ENCODE results near the gene RIMBP2.

Gene RIMBP2

DNA sequence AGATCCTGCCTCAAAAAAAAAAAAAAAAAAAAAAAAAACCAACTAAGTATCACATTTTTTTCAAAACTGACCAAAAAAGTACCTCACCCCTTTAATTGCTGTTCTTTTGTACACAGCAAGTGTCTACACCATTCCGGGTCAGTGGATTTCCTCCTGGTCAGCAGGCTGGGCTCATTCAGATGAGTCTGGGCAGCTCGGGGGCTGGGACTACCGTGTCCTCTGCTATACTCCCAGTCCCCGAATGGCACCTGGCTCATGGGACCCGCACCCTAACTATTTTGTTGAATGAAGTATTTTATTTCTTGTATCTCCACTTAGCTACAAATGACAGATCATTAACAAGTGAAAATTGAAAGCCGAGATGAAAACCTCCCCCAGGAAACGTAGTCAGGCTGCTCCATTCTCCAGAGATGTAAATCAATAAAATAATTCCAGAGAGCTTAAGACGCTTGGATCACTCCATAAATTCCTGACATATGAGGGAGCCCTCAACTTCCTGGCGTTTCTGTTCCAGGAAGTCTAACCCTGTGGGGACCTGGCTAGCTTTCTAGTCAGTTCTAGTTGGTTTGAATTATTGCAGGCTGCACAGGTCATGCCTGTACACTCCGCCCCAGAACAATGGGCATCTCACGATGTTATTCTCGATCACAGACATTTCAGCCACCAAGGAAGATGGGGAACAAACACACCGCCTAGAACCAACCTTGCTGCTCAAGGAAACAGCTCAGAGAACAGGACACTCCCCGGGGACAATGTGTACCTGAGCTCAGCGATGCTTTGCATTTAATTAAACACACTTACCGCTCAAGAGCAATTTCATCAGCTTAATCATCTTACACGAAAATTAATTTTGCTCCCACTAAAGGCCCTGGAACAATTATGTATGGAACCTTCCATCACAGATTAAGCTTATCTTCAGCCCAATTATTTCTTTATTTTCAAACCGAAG lies 76.3 kb downstream of the RIMBP2 start:
- in situ Hi-C loops (cut with MboI; ENCODE audit: low sequenced_read_pairs), result no loop called here

DNA sequence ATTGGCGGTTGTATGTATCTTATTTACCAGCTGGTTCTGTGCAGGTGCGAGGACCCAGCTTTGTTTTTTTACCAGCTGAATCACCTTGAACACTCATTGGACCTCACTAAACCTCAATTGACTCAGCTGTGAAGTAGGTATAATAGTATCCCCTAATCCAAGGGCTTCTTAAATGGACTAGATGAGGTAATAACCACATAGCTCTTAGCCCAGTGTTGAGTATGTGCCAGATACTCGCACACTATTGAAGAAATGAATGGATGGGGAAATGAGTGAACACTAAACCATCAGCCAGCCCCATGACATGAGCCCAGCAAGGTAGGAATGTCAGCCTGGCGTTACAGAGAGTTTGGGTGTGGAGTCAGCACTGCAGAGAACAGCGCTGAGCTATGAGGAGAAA lies 79.7 kb downstream of the RIMBP2 start:
- in situ Hi-C loops (cut with MboI; ENCODE audit: low sequenced_read_pairs), result no loop called here

DNA sequence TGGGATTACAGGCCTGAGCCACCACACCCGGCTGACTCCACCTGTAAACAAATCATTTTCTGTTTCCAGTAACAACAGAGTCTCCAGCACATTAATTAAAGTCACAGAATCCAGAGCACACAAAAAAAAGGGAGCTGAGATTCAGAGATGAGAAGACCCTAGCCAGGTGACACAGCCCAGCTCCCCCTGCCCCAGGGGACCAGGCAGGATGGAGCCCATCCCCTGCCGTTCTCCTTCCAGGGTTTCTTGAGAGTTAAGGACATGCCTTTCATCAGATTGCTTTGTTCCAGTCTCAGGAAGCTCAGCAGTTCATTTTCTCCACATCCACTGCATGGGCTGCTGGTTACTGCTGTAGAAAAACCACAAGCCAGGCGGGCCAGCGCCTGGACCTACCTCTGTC lies 81.2 kb downstream of the RIMBP2 start:
- in situ Hi-C loops (cut with MboI; ENCODE audit: low sequenced_read_pairs), result no loop called here

DNA sequence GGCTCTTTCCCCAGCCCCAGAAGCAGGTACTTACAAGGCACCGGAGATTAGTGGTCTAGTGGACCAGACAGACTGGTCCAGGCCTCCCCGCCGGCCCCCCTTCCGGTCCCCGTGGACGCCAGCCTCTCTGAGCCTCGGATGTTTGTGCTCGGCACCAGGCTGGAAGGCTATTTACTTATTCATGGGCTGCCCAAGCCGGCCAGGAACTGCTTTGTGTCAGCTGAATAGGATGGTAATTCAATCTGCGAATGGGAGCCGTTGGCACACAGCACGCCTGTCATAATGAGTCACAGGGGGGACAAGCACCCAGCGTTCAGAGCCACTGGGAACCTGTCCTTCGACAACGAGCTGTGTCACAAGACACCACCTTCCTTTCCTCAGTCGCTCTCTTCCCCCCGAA lies 82.3 kb downstream of the RIMBP2 start:
- in situ Hi-C loops (cut with MboI; ENCODE audit: low sequenced_read_pairs), result no loop called here

DNA sequence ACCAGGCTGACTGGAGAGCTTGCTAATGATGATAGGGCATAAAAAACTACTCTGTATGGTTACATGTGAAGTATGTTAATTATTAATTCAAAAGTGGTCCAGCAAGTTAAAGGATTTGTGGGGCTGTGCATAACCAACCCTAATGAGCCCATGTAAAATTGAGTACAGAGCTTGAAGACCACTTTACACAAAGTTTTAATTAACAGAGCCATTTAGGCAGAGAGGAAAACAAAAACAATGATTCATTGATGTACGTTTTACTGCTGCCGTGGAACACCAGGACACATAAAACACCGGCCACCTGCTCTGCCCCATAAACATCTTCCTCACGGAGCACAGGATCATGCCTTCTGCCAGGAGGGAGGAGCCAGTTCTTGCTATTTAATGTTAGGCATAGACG lies 83.5 kb downstream of the RIMBP2 start:
- in situ Hi-C loops (cut with MboI; ENCODE audit: low sequenced_read_pairs), result no loop called here

DNA sequence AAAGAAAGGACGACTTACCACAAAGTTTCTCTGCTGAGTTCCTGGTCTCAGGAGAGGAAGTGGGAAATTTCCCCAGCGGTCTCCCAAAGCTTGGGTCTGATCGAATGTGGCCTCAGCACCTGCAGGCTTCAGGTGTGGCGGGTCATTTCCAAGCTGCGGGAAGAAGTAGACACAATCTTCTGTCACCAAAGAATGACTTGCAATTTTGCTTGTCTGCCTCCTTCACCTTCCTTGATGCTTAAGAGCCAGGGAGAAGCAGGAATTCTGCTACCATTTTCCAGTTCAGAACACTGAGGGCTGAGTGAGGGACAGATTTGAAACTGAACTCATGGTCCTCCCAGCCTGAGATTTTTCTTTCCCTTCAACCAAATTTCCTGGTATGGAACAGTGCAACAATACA lies 87.8 kb downstream of the RIMBP2 start:
- in situ Hi-C loops (cut with MboI; ENCODE audit: low sequenced_read_pairs), result no loop called here

DNA sequence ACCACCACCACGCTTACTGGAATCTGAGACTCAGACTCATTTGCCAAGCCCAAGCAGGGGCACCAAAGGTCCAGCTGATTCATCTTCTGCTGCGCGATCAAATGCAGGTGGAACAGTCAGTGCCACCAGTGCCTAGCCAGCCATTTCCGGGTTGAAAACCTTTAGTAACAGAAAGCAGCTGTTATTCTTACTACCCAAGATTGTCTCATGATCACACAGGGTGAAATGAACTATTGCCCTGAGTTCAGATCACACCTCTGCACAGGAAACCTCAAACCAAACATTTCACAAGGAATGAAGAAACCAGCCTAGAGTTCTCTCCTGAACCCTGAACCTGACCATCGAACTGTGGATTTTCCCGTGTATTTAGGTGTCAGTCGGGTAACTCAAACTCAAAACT lies 88.9 kb downstream of the RIMBP2 start:
- in situ Hi-C loops (cut with MboI; ENCODE audit: low sequenced_read_pairs), result no loop called here

DNA sequence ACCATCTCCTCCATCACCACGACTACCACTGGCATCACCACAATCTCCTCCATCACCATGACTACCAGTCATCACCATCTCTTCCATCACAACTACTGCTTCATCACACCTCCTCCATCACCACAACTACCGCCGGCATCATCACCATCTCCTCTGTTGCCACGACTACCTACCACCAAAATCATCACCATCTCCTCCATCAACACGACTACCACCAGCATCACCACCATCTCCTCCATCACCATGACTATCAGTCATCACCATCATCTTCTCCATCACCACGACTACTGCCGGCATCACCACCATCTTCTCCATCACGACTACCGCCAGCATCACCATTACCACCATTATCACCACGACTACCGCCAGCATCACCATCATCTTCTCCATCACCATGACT lies 89.5 kb downstream of the RIMBP2 start:
- in situ Hi-C loops (cut with MboI; ENCODE audit: low sequenced_read_pairs), result no loop called here

DNA sequence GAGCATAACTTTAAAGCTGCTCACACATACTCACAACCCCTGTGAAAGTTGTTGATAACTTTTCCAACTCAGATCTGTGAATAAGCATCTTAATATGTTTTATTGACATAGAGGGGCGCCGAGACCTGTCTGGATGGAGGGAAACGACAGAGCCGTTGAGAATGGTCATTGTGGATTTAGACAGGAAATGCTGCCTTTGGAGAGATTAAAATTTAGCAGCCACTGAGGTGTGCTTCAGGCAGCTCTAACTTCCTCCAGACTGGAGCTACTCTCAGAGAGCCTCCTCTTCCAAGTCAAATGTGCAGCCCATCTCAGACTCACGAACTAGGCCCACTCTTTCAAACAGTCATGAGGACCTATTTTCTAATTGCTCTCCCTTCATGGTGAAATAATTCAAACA lies 90.9 kb downstream of the RIMBP2 start:
- in situ Hi-C loops (cut with MboI; ENCODE audit: low sequenced_read_pairs), result no loop called here

DNA sequence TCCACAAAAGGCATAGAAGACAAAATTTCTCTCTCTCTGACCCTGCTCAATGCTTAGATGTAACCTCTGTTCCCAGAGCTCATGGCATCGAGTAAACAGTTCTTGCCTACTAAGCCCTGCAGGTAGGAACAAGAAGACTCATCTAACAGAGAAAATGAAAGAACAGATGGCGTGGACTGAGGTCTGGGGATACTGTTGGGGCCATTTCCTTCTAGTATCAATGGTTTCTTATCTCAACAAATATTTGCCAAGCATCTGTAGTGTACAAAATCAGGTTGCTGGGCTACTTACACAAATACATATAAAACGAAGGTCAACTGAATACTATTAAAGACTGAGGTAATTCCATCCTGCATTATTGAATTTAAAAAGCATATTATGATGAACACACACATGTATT lies 93.3 kb downstream of the RIMBP2 start:
- in situ Hi-C loops (cut with MboI; ENCODE audit: low sequenced_read_pairs), result no loop called here

DNA sequence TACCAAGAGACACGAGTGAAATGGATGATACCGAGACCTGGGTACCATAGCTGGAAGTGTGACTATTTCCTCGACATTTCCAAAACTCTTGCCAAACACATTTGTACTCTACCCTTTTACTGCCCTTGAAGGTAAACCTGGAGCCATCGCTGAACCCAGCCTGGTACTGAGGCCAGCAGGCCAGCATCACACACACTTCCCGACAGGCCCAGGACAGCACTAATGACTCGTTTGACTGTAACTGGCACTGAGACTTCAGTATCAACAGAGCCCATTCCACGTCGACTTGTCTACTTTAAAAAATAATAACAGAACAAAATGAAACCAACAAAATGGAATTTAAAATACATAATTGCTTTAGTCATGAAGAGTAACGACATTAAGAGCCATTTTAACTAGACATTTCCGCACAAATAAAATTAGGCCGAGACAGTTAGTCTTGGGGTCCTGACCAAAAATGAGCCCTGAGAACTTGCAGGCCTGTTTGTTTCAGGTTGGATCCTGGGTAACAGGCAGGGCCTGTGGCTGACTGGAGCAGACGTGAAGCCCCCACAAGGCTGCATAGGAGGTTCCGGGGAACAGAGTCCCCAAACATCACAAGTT lies 94.3 kb downstream of the RIMBP2 start:
- in situ Hi-C loops (cut with MboI; ENCODE audit: low sequenced_read_pairs), result no loop called here

DNA sequence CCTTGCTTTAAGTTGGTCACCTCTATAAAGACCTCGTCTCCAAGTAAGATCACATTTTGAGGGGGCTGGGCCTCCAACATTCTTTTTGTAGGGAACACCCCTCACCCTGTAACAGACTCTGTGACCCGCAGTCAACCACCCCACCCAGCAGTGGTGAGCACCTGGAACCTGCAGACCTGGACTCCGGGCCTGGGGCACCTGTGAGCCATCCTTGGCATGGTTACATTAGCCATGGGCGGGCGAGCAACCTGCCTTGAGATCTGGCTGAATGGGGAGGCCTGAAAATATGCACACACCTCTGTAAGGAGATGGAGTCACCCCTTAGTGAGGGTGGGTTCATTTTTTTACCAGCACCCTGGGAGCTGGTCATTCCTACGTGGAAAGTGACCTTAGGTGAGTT lies 95.3 kb downstream of the RIMBP2 start:
- in situ Hi-C loops (cut with MboI; ENCODE audit: low sequenced_read_pairs), result no loop called here

DNA sequence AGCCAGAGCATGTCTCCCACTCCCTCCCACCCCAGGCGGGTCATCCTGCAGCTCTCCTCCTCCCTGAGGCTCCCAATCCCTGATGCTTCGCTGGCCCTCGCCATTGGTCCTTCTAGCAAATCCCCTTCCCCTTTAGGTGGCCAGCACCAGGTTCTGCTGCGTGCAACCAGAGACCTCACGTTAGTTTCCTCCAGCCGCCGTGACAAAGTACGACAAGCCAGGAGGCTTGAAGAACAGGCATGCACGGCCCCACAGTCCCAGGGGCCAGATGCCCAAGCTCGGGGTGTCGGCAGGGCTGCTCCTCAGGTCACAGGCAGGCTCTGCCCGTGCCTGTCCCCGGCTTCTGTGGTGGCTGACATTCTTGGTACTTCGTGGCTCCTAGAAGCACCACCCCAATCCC lies 95.8 kb downstream of the RIMBP2 start:
- in situ Hi-C loops (cut with MboI; ENCODE audit: low sequenced_read_pairs), result no loop called here

DNA sequence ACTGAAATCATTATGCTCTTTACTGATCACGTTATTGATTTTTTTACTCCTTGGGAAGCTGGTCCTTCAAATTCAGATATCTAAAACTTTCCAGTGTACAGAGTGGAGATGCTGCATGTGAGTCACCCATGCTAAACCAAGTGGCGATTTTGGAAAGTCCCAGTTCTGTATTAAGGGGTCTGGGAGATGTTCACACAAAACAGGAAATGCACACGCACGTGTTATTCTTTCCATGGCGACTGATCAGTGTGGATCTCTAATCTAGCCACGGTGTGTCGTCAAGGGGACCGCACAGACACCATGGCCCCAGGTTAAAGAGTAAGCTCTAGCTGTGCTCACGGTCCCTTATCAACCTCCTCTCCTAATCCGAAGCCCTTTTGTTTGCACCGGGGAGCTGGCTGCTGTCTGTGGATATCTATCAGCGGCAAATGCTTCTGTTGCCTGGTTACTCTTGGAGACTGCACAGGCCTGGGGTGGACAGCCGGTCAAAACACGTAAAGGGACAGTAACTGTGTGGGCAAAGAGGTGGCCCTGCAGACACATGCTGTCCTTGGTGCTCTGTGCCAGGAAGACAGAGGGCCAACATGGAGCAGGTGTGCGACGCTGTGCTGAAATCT lies 96.6 kb downstream of the RIMBP2 start:
- in situ Hi-C loops (cut with MboI; ENCODE audit: low sequenced_read_pairs), result no loop called here

DNA sequence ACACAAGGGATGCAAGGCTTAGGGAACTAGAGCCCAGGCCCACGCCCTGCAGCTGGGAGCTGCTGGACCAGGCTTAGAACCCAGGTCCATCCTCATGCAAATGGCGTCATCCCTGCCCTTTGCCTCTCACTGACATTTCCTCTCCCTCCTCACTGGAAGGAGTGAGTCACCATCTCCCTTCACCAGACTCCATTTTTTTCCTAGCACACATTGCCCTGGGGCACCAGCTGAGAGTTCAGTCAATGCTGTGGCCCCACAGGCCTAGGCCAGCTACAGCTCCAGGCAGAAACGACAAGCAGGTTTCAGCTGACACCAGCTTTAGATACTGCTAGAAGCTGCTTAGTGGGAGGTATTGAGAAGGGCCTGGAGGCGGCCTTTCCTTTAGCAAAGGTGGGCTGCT lies 98.9 kb downstream of the RIMBP2 start:
- in situ Hi-C loops (cut with MboI; ENCODE audit: low sequenced_read_pairs), result no loop called here

DNA sequence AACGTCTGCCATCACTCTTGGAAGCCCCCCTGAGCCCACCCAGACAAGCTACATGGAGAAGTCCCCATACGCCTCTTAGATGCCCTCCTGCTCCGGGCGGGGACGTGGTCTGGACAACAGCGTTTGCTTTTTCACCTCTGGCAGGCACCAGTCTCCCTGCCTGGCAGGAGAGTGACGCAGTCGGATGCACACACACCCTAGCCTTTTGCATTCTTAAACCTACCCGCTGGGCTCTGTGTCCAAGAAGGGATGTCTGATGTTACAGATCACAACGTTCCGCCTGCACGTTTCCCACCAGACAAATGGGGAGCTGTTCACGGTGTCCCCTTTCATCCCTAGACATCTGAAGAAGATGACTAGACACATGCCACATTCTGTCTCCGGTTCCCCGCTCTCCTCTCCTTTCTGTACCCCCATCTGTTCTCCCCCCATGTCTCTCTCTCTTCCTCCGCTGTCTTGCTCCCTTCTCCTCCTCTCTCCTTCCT lies 100.2 kb downstream of the RIMBP2 start:
- in situ Hi-C loops (cut with MboI; ENCODE audit: low sequenced_read_pairs), result no loop called here

DNA sequence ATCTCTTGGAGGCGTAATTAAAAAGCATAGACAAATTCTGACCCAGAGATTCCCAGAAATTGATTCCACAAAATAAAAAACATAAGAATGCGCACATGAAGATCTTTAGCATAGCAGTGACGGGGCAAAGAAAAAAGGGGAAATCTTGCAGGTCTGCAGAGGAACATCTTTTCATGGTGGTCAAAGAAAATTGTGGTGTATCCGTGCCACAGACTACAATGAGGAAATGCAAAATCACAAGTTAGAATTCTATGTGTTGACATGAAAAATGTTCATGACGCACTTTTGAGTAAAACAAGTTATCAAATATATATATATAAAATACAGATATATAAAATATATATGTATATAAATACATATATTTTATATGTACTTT lies 101.6 kb downstream of the RIMBP2 start:
- in situ Hi-C loops (cut with MboI; ENCODE audit: low sequenced_read_pairs), result no loop called here

DNA sequence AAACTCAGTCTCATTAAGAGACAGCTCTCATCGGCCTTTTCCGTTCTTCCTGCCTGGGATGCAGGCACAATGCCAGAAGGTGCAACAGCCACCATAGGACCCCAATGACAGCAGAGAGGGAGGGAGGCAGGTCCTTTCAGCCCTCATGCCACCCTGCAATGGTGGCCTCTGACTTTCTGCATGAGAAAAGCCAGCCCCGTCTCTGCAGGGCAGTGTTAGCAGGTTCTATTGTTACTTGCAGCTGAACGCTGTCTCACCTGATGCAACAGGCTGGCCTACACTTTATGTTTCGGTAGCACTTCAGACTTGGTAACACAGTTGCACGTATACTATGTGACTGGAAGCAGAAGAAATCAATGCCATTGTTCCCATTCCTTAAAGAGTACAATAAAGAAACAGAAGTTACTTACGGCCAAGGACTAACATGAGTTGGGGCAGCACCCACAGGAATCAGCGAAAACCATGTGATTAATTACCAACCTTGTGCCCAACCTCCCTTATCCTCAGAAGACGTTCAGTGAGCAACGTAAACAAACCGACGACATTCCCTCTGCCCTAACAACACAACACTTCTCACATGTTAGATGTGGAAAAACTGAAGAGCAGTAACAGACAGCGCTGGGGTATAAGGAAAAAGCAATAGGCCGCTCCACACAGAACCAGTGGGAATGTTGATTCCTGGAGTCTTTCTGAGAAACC lies 102.1 kb downstream of the RIMBP2 start:
- in situ Hi-C loops (cut with MboI; ENCODE audit: low sequenced_read_pairs), result no loop called here

DNA sequence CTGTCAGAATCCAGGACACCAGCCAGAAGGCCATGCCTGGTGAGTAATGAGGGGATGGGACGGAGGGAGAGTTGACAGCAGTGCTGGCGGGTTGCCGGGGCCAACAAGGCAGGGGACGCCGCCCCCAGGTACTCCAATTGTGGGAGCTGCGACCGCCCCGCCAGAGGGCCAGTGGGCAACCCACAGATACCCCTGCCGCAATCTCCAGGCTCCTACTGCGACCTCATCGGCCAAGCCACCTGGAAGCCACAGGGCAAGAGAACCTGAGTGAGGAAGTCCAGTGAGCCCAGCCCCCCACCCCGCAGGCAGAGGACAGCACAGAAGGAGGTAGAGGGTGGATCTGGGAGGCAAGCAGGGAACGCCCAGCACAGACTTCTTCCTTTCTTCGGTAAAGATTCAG lies 103.0 kb downstream of the RIMBP2 start:
- in situ Hi-C loops (cut with MboI; ENCODE audit: low sequenced_read_pairs), result no loop called here

DNA sequence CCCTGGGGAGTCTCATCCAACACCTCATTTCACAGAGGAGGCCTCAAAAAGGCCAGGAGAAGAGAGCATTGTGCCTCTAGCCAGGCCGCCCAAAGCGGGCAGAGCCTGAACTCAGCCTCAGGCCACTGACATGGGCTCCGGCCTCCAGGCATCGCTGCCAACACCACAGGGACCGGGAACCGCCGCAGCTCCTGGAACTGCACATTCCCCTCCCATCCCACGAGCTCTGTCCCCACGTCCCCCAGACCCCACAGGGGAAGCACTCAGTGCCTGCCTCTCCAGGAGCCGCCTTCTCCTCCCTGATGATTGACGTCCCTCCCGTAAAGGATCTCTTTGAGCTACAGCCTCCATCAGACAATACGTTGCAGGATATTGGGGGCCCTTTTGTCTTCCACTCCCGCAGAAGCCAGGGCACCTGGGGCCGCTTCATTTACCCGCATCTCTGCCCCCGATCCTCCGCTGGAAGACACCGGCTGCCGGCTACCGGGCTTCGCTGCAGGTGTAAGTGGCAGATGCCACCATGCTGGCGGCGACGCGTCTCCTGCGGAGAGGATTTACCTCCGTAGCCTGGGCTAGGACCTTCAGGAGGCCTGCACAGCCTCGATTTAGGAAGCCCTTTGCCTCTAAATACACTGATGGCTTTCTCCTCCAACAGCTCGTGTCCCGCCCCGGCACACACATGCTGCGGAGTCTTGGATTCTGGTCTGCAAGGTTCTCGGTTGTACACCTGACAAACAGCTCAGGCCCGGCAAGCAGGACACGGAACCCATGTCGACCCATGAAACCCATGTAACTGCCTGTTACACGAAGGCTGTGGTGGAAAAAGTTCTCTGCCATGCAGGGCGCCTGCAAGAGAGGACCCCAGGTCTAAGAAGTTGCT lies 104.8 kb downstream of the RIMBP2 start:
- in situ Hi-C loops (cut with MboI; ENCODE audit: low sequenced_read_pairs), result no loop called here

All from HL-60/S4 treated with phorbol 12-myristate 13-acetate at 8.2 ng/mL for 4 days and 3 days (cell line).